Stimulated activated CD4-positive, alpha-beta T cell treated with anti-CD3 and anti-CD28 coated beads, Interleukin-1b, Interleukin-23, amount 100 ng/mL, for 24 hours (primary cell): Measurements from ENCODE around the gene GPR155.

ENCODE experiments used
- DNase-seq, 4 experiments: peaks; one replicate each; pipeline ENCODE4 v3.0.0-alpha.2; 2020; ENCODE audit warnings: low read depth in 4 of 4, low spot score in 1 of 4

The GPR155 gene, protein sequence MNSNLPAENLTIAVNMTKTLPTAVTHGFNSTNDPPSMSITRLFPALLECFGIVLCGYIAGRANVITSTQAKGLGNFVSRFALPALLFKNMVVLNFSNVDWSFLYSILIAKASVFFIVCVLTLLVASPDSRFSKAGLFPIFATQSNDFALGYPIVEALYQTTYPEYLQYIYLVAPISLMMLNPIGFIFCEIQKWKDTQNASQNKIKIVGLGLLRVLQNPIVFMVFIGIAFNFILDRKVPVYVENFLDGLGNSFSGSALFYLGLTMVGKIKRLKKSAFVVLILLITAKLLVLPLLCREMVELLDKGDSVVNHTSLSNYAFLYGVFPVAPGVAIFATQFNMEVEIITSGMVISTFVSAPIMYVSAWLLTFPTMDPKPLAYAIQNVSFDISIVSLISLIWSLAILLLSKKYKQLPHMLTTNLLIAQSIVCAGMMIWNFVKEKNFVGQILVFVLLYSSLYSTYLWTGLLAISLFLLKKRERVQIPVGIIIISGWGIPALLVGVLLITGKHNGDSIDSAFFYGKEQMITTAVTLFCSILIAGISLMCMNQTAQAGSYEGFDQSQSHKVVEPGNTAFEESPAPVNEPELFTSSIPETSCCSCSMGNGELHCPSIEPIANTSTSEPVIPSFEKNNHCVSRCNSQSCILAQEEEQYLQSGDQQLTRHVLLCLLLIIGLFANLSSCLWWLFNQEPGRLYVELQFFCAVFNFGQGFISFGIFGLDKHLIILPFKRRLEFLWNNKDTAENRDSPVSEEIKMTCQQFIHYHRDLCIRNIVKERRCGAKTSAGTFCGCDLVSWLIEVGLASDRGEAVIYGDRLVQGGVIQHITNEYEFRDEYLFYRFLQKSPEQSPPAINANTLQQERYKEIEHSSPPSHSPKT

GRCh38 chr2:174486563-174487107 is at the start of gene GPR155:
Gene GPR155 (minus strand): TSS chr2:174487029. CDS start chr2:174481956, 5,073 bp downstream.
- DNase-seq, result peak in 1 of 4 experiments; percentile 30

DNA sequence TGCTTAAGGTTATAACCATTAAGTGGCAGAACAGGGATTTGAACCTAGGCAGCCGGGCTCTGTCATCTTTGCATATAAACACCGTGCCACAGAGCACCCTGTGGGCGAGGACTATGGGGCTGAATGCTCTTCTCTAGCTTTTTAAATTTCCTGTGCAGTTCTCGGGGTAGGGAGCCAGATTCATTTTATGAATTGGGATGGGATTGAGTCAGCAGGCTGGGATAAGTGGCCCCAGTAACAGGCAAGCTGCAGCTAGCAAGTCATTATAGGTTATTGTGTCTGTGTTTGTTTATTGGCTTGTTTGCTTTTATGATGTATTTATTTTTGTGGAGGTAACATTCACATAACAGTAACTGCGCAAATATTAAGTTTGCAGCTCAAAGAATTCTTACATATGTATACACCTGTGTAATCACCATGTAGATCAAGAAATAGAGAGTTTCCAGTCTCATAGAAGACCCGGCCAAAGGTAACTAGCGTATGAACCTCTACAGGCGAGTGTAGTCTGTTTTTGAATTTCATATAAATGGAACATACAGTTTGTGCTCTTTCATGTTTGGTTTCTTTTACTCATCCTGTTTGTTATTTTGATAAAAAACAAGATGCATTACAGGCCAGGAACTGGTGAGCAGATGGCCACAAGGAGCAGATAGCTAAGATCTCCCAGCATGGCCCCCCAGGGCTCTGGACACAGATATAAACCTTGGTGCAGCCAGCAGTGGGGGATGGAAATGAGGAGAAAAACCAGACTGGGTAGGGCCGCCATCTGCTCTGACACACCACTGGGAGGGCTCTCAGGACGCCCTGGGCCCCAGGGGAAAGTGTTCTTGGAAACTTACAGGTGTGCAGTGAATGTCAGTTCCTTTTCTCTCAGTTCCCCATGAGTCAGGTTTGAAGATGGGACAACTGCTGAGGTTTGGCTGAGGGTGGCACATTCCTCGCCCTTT is 49.2 kb upstream of the GPR155 start:
- no peak for DNase-seq

DNA sequence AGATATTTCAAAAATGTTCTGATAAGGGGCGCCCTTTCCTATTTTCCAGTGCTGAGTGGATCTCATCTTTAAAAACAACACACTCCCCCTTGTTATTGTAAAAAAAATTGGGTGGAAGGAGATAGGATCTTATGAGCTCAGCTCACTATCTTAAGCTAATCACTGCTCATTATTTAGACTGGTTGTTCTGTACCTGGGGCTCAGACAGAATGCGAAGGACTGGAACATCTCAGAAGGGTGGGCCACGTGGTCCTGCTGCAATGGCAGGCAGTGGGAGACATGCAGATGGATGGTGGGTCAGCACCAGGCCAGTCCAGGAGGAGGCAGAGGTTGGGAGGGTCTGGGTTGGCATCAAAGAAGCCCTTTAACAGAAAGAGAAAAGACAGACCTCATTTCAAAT is 48.3 kb upstream of the GPR155 start:
- no peak for DNase-seq

DNA sequence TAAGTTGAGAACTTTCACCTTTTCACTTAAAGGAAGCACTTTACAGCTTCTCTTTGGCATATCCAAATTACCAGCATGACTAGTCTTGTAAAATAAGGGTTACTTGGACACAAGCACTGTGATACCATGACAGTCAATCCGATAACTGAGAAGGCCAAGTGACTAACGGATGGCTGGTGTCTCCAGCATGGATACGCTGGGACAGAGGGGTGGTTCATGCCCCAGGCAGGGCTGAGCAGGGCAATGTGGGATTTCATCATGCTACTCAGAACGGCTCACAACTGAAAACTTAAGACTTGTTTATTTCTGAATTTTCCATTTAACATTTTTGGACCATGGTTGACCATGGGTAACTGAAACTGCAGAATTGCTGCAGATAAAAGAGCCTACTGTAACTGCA is 43.1 kb upstream of the GPR155 start:
- no peak for DNase-seq

DNA sequence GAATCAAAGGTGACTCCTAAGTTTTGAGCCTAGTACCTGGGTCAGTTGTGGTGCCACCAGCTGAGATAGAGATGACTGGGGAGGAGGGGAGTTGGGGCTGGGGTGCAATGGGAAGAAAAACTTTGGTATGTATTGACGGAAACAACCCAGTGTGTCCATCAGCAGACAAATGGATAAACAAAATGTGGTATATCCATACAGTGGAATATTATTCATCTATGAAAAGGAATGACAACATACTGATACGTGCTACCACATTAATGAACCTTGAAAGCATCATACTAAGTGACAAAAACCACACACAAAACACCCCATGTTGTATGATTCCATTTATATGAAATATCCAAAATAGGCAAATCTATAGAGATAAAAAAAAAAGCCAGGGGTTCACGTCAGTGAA is 41.1 kb upstream of the GPR155 start:
- no peak for DNase-seq

DNA sequence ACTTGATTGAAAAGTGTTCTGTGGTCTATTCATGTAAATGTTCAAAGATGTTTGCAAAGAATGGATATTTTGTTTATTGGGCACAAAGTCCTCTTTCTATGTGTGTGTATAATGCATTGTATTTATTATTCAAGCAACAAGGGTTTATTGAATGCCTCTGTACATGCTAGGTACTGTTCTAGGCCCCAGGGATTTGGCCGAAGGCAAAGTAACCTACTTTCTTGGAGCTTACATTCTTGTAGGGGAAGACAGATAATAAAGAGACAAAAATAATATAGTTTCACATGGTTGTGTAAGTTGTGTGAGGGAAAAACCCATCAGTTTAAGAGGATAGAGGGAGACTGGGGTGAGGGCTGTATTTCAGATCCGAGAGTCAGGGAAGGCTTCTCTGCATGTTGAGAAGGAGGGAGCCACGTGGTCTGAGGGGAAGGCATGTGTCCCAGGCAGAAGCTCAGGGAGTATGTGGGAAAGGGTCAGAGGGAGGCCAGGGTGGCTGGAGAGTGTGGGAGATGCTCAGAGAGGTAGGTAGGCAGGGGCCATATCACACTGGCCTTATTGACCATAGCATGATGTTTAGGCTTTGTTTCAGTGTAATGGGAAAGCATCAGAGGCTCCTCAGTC is 40.4 kb upstream of the GPR155 start:
- DNase-seq, result no peak

GRCh38 chr2:174524527-174524926 is 37.7 kb upstream of the GPR155 start:
- no peak for DNase-seq

- DNase-seq, result no peak
Observed at GRCh38 chr2:174522553-174522952, 35.7 kb upstream of the GPR155 start.

DNA sequence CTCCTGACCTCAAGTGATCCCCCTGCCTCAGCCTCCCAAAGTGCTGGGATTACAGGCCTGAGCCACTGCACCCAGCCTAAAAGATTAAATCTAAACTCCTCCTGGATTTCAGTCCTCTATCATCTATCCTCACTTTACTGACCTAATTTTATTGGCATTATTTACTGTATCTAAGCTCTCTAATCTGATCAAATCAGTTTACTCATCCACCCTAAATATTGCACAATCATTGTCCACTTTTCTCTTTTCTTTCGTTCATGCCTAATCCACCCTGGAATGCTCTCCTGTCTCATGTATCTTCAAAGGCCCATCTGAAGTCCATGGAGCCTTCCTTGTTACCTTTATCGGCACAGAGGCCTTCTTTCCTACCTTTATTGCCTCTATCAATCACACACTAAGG is 31.6 kb upstream of the GPR155 start:
- no peak for DNase-seq

DNA sequence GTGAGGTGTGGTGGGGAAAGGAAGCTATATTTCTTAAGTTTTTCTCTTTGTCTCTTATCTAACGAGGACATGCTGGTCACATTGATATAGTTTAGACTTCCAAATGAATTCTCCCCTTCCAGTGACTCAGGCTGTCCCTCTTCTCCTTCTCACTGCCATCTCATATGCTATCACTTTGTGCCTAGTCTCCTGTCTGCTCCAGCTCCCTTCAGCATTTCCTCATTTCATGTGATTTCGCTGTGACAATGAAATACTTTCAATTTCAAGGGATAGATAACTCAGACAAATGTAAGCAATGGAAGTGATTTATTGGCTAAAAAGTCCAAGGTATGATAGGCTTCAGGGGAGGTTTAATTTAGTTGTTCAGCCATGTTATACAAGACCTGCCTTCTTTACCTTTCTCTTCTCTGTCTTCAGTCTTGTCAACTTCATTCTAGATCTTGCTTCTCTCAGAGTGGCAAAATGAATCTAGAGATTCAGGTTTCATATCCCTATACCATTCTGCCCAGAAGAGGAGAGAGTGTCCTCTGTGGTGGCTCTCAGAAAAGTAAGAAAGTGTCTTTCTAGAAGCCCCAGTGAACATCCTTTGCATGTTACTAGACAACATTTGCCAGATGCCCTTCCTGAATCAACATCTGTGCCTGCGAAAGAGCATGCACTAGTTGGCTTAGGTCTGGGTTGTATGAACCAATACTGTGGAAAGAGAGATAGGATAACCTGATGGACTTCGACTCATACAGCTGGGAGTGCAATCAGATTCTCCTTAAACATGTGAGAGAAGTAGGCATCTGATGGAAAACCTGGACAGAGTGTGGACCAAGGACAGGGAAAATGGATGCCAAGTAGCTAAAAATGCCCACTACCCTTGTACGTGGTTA is 29.9 kb upstream of the GPR155 start:
- DNase-seq, result no peak

GRCh38 chr2:174512345-174512744 is 25.5 kb upstream of the GPR155 start:
- DNase-seq, result no peak

GRCh38 chr2:174511580-174512260 is 24.9 kb upstream of the GPR155 start:
- no peak for DNase-seq

DNA sequence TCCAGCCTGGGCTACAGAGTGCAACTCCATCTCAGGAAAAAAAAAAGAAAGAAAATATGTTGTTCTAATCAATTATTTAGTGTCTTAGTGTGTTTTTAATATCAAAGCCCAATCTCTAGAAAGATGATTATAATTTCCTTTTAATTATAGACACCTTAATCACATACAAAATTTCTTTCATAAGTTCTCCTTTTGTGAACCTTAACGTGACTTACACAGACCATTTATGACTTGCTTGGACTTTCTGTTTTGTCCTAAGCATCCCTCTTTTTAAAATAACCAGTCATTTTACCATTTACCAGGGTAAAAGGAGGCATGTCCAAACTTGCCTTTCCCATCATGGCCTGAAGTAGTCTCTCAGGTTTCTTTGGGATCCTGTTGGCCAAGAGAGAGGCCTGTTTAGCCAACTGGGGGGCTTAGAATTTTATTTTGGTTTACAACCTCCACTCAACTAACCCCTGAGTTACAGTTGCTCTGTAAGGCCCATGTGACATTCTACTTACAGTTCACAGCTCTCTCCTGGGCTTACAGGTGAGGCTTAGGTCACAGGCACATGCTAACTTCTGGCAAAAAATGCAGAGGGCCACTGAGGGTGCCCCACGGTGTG is 23.9 kb upstream of the GPR155 start:
- no peak for DNase-seq

DNA sequence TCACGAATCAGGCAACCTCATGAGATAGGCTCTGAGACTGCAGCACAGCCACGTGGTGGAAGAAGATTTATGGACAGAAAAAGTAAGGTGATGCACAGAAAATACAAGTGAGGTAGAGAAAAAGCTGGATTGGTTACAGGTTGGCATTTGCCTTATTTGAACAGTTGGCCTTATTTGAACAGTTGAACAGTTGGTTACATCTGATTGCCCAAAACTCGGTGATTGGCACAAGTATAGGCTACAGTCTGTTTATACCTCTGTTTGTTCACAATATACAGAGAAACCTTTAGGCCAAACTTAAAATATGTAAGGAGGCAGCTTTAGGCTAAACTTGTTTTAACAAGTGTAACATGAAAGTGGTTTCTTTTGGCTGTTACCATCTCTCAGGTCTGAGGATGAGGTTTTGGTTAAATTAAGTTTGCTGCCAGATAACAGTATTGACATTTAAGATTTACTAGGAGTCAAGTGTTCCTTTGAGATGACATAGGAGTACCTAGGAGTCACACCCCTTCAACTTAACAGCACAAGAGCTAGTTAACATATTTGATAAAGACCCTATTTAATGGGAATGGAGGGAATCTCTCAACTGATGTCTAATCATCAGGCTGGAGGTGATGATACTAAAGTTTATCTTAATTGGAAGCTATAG is 16.5 kb upstream of the GPR155 start:
- no peak for DNase-seq

- DNase-seq, result no peak
Observed at GRCh38 chr2:174499371-174499770, 12.5 kb upstream of the GPR155 start.

DNA sequence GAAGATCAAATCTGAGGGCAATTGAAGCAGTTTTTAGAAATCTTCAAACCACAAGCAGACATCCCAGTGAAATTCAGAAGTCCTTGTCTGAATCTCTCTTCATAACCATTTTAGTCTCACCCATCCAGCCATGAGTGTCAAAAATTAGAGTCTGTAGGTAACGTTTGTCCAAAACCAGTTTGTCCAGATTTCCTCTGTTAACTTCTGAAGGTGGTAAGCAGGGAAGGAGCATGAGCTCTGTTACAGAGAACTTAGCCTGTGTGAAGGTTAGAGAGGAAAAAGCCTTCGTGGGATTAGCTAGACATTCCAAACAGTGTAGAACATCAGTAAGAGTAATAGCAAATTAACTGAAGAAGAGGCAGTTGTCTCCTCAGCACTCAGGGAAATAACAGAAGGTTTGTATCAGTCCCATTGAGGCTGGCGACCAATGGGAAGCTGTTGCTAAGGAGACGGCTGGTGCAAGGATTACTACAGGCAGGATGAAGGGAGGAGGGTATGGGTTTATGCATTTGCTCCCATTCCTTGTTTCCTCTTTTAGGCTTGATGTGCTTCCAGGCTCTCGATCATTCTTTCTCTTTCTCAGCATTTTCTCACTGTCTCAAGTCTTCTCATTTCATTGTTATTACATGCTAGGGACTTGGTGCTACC is 8.7 kb upstream of the GPR155 start:
- DNase-seq, result no peak

DNA sequence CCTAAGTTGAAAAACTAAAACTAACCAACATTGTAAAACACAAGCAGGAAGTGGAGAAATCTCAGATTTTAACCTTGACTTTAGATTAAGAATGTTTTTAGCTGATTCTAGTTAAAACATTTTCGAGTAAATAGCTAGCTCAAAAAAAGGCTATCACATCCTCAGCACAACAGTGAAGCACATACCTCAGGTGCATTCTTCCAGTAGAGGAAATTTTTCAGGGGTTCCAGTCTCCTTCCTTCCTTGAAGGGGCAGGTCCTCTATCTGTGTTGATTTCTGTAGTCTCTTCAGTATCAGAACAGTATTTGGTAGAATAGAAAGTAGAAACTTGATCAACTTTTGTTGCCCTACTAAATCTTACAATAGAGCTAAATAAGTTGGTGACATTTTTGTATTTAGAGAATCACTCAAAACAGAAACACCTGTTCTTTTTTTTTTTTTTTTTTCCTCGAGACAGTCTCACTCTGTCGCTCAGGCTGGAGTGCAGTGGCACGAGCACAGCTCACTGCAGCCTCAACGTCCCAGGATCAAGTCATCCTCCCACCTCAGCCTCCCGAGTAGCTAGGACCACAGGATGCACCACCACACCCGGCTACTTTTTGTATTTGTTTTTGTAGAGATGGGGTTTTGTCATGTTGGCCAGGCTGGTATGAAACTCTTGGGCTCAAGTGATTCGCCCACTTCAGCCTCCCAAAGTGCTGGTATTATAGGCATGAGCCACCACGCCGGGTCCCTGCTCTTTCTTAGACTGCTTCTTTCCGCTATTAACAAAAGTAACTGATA is 6.9 kb upstream of the GPR155 start:
- DNase-seq, result no peak
